ENCODE data around the gene ZNF549.

GRCh38 chr19:57560049-57560491 is 32.9 kb downstream of the ZNF549 start:
- no peak for TF ChIP-seq CTCF (IDR thresholded peaks at IDR 0.05; ENCODE audit: poor library complexity)
- no peak for TF ChIP-seq EZH2phosphoT487 (IDR thresholded peaks at IDR 0.05; ENCODE audit: low read depth, severe bottlenecking, unreplicated experiment)
- TF ChIP-seq EZH2 (IDR thresholded peaks at IDR 0.05; ENCODE audit: borderline replicate concordance), result no peak

Data from hepatocyte (in vitro differentiated cells).